ENCODE measurements around the gene KIF26B. TPM values are rescaled to one million over a fixed set of nuclear protein-coding genes. Genes with fewer than 3 reads are reported as not detected.
"Not testable (repeated sequence)": the region's sequence is repeated elsewhere in the genome, so short reads cannot be mapped to it uniquely, and the experiment has no call there.

The KIF26B gene
- polyA plus RNA-seq, 4 donors: 29.7 to 44.6 (median 38.7) TPM

DNA sequence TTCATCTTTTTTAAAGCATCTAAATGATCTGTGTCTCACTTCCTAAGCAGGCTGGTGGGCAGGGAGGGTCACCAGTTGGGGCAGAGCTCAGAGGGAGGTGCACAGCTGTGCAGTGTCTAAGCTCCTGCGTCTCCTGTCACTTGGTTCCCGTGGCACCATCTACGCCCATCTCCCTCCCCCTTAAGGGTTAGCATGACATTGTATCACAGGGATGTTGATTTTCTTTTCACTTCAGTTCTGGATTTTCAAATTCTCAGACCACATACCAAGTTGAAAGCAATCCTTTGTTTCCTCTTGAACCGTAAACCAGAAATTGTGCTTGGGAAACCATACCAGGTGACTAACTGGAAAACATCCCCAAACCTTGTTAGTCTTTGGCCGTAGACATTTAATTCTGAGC, 187.0 kb downstream of the KIF26B start:
- no peak for DNase-seq (ENCODE audit: low read depth in 4 of 4, low spot score in 2 of 4)

DNA sequence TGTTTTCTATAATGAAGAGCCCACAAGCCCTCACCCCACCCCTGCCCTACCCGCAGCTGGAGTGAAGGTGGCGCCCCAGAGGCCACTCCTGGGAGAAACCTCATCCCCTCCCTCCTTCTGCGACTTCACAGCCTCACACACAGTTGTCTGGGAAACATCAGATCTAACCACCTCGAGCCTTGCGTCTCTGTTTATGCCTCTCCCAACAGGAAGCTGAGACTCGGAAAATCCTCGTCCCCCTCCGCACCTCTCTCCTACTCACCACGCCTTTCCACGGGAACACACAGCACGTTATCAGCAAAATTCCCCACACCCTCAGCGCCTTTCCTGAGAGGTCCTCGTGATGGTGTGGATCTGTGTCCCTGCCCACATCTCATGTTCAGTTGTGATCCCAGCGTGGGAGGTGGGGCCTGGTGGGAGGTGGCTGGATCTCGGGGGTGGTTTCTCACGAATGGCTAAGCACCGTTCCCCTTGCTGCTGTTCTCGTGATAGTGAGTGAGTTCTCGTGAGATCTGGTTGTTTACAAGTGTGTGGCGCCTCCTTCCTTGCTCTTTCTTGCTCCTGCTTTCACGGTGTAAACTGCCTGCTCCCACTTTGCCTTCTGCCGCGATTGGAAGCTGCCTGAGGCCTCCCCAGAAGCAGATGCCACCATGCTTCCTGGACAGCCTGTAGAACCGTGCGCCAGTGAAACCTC, 190.6 kb downstream of the KIF26B start:
- no peak for DNase-seq (ENCODE audit: low read depth in 4 of 4, low spot score in 2 of 4)

DNA sequence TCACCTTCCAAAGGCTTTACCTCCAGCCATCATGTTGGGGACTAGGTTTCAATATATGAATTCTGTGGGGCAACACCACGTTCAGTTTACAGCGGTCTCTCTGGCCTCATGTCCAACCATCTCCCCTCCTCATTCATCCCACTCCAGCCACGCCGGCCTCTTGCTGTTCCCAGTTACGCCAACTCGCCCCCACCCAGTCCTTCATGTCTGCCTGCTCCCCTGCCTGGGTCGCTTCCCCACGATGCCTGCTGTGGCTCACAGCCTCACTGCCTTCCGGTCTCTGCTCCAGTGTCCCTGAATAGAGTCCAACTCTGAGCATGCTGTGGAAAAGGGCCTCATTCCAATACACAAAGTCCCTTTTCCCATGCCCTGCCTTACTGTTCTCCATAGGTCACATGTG, 193.8 kb downstream of the KIF26B start:
- no peak for DNase-seq (ENCODE audit: low read depth in 4 of 4, low spot score in 2 of 4)

DNA sequence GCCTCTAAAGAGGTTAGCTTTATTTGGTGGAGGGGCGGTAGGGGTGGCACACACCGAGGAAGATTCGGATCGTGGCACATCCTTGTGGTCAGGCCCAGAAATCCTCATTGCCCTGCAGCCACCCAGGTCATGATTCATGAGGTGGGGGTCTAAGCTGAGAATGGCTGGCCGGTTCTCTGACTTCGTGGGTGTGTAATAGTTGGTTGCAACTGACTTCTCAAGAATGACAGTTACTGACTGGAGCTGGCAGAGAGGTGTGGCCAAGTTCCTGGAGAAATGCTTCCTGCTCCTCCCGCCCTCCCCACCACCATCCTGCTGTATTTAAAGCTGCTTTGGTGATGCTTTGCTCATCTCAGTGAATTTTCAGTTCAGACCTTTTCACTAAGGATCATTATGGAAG, 198.6 kb downstream of the KIF26B start:
- DNase-seq (ENCODE audit: low read depth in 4 of 4, low spot score in 2 of 4): no peak

DNA sequence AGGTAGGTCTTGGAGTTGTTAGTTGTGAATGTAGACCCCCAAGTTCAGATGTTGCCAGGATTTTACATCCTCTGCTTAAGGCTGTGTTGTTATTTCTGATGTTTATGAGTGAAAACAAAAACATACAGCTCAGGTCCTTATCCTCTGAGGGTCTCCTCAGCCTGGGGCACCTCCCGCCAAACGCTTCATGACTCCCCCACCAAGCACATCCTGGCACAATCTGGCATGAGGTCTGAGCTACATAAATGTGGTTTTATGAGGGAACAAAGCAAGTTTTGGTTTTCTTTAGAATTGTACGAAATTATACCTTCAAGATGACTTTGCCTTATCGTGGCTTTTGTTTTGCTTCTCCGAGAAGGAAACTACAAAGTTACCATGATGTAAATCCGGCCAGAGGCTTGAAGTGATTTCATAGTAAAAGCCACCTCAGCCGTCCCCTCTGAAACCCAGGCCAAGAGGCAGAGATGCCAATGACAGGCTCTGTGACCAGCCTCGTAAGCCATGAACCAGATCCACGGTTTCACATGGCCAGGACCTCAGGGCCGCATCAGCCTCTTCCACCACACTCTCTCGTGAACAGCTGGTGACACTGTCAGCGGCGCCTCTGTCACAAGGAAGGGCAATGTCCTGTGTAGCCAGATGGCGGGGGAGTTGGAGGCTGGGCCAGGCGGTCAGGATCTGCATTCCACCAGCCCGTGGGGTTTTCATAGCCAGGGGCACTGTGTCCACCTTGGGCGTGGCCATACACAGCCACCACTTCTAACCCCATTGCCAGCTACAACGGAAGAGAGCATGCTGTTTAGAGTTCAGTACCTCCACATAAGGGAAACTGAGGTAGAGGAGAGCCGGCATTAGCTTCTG, 199.4 kb downstream of the KIF26B start:
- no peak for DNase-seq (ENCODE audit: low read depth in 4 of 4, low spot score in 2 of 4)

DNA sequence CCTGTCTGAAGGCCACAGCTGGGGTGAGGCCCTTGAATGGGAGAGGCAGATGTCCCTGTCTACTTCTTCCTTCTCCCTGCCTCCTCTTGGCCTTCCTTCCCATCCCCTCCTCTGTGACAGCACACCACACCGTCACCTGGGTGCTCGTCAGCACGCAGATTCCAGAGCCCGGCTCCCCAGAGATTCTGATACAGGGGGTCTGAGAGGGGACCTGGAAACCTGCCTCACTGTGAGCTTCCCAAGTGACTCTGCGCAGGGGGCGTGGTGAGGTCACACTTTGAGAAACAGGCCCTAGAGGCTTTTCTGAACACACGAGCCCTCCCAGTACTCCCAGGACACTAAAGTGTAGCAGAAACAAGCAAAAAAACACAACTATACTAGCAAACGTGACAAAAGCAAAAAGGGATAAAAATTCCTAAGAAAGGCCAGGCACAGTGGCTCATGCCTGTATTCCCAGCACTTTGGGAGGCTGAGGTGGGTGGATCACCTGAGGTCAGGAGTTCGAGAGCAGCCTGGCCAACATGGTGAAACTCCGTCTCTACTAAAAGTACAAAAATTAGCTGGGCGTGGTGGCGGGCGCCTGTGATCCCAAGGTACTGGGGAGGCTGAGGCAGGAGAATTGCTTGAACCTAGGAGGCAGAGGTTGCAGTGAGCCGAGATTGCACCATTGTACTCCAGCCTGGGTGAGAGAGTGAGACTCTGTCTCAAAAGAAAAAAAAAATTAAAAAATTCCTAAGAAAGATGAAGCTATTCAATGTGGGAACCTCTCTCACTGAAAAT, 201.3 kb downstream of the KIF26B start:
- DNase-seq (ENCODE audit: low read depth in 4 of 4, low spot score in 2 of 4): not testable (repeated sequence)

DNA sequence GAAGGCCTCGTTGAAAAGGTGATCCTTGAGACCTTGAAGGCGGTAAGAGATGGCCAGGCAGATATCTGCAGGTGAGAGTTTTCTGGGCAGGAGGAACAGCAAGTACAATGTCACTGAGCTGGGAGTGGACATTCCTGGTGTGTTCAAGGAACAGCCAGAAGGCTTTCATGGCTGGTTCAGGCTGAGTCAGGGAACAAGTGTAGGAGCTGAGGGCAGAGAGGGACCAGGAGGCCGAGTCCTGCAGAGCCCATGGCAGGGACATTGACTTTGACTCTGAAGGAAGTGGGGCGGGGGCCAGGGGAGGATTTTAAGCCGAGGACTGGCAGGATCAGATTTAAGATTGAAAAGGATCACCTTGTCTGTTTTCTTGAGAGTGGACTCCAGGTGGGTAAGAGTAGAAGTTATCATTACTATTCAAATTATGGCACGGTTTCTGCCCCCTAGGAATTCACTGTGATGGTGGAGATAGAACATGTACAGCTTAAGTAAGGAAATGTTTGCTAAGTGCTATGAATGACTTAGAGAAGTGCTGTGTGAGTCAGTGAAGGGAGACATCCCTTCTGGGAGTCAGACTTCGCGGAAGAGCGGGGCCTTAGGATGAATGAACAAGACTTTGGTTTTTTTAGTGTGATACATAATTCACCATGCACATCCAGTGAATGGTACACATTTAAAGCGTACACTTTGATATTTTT, 202.3 kb downstream of the KIF26B start:
- DNase-seq (ENCODE audit: low read depth in 4 of 4, low spot score in 2 of 4): no peak

DNA sequence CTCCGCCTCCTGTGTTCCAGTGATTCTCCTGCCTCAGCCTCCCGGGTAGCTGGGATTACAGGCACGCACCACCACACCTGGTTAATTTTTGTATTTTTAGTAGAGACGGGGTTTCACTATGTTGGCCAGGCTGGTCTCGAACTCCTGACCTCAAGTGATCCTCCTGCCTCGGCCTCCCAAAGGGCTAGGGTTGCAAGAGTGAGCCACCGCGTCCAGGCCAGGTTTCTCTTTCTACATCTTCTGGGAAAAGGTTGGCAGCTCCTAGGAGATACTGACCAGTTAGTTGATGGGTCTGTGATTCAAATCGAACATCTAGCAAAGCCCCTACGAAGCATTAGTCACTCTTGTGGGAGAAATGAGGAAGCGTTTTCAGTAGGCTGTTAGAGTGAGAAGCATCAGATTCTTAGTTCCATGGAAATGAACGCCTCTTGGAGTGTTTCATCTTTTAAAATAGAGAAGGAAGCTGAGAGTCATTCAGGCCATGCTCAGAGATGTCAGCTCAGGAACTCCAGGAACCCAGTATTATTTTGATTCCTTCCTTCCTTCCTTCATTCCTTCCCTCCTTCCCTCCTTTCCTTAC, 204.4 kb downstream of the KIF26B start:
- not testable (repeated sequence) for DNase-seq (ENCODE audit: low read depth in 4 of 4, low spot score in 2 of 4)

DNA sequence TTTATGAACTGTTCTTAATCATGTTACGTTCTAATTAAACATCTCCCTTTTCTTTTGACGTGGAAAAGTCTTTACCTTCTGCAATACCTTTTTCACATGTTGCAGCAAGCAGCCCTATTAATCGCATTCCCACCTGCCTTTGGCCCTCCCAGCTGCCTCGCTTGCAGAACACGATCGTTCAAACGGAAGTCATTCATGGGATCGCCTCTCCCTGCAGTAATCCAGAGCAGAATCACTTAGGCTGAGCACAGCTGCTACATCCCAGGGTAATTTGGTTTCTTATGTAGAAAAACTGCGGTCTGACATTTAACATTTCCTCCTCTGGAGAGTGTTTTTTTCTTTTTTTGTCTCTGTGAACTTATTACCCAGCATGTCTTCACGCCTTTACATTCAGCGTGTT, 206.3 kb downstream of the KIF26B start:
- no peak for DNase-seq (ENCODE audit: low read depth in 4 of 4, low spot score in 2 of 4)

DNA sequence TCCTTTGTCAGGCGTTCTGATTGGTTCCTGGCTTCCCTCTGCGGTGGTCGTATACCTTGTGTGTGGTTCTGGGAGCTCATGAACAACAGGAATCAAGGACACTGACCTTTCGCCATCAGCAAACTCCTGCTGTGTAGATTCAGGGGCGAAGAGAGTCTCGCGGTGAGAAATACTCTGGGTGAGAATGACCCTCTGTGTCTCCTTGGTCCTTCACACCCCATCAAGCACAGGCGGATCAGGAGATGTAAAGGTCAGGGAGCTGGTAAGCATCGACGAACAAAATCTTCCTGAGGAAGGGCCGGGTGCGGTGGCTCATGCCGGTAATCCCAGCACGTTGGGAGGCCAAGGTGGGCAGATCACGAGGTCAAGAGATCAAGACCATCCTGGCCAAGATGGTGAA, 207.2 kb downstream of the KIF26B start:
- DNase-seq (ENCODE audit: low read depth in 4 of 4, low spot score in 2 of 4): no peak

DNA sequence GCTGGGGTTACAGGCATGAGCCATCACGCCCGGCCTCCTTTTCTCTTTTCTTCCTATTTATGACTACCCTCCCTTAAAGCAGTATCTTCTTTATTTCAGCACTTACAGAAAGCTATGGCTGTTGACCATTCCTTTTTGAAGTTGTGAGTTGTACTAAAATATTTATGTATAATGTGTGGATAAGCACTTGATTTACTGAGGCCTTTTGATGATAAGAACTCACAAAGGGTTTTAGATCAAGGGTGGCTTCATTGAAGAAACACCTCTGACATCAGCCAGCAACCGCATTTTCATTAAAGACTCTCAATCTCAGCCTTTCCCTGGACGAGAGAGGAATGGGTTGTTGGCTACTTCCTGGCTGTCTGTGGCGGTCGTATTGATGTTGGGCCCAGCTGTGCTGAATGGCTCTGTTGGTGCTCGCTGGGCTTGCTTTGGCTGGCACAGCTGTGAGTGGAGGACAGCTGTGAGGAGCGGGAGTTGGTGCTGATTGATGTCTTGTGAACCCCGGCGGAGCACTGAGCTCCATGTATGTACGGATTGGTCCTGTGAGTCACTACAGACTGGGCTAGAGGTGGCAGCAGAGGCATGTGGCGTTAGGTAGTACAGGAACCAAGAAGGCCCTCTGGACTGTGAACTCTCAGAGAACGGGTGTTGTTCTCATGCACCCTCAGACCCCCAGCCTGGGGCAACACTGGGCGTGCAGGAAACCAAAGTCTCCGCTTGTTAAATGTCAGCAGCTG, 208.8 kb downstream of the KIF26B start:
- no peak for DNase-seq (ENCODE audit: low read depth in 4 of 4, low spot score in 2 of 4)

DNA sequence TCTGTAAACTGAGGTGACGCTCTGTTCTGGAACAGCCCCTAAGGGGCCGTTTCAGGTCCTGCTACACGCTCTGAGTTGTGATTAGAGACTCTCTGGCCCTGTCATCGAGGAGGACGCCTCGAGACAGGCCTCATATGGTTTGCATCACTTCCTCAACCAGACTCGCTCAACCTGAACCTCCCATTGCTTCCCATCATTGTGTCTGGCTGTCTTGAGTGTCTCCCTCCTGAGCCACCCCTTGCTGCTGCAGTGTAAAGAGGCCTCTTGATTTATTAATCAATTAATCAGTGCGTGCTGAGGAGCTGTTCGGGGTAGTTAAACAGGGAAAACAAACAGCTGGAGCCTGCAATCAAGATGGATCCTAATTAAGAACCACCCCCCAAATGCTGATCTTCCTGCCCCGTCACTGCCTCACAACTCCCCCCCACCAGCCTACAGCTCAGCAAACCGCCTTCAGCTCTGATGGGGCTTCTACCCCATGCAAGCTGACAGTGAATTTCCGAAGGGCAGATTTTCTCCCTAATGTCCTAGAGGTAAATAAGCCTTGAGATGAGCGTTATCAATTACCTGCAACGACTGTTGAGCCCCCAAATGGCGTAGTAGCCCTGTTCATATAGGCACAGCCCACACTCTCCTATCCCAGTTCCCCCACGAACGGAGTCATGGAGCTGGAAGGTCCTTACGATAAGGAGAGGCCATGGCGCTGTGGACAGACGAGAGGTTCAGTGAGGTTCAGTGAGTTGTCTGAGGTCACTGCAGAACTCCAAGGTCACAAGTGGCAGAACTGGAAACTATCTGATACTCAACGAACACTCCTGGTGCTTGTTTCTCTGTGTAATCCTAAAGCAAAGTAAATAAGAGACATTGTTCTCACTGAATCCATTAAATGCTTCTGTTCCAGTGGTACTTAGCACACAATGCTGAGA, 210.6 kb downstream of the KIF26B start:
- DNase-seq (ENCODE audit: low read depth in 4 of 4, low spot score in 2 of 4): peak; percentile 70 to 85 (median 82)

DNA sequence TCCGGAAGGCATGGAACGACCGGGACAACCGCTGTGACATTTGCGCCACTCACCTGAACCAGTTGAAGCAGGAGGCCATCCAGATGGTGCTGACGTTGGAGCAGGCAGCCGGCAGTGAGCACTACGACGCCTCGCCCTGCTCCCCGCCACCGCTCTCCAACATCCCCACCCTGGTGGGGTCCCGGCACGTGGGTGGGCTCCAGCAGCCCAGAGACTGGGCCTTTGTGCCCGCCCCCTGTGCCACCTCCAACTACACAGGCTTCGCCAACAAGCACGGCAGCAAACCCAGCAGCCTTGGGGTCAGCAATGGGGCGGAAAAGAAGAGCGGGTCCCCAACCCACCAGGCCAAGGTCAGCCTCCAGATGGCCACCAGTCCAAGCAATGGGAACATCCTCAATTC, 212.1 kb downstream of the KIF26B start:
- no peak for DNase-seq (ENCODE audit: low read depth in 4 of 4, low spot score in 2 of 4)

DNA sequence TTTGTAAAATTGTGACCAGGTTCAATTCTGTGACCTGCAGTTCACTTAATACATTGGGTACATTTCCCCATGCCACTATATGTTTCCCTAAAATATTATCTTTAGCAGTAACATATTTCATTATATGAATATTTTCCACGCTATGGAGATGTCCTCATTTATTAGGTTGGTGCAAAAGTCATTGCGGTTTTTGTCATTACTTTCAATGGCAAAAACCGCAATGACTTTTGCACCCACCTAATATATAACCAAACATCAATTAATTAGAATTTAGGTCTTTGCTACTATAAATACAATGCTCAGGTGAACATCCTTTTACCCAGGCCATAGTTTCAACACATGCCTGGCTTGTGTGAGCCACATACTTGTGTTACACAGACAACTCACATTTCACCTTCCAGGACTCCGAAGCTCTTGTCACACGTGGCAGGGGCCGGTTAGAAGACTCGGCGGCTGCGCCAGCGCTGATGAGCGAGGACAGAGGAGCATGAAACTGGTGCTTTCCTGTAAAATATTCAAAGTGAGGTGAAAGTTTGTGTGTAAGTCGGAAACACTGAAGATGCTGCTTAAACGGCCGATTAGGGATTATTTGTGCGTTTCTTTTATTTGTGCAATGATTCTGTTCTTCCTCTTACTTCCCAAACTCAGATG, 215.5 kb downstream of the KIF26B start:
- no peak for DNase-seq (ENCODE audit: low read depth in 4 of 4, low spot score in 2 of 4)

DNA sequence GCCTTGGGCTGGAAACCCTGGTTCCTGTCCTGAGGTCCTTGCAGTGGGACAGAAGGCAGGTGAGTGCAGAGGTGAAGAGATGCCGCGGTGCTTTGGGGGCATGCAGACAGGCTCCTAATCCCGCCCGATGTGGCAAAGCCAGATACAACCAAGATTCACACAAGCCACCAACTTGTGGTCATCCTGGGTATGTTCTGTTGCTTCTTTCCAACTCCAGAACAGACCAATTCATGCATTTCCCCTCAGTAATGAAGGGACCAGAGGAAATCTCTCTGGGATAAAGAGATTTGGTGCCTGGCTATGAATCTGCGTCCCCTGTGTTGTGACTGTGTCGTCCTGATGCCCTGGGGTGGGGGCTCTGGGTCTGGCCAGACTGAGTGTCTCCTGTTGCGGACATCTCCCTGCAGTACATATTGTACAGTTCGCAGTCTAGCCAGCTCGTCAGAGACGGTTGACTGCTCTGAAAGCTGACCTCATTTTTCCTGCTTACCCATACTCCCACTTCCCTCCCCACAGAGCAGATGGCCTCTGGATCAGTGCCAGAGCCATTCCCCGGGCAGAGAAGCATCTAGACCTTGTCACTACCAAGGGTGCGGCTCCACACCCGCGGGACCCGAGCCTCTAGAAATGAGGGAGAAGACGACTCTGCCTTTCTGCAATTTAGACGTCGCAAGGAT, 216.3 kb downstream of the KIF26B start:
- DNase-seq (ENCODE audit: low read depth in 4 of 4, low spot score in 2 of 4): peak in 2 of 4 donors; percentile 56 to 68

DNA sequence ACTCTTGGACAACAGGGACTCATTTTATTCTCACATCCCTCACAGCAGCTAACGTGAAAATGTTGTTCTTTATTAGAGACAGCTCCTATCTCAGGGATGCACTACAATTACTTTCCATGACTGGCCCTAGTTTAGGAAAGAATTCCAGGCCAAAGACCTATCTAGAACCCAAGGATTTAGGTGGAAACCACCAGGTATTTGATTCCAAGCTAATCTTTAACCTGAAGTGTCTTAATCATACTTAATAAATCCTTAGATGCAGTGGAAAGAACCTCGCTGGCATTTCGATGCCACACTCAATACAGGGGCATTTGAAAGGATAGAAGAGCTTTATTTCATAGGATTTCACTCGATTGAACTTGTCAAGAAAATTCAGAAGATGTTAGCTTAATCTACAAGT, 218.3 kb downstream of the KIF26B start:
- DNase-seq (ENCODE audit: low read depth in 4 of 4, low spot score in 2 of 4): no peak

DNA sequence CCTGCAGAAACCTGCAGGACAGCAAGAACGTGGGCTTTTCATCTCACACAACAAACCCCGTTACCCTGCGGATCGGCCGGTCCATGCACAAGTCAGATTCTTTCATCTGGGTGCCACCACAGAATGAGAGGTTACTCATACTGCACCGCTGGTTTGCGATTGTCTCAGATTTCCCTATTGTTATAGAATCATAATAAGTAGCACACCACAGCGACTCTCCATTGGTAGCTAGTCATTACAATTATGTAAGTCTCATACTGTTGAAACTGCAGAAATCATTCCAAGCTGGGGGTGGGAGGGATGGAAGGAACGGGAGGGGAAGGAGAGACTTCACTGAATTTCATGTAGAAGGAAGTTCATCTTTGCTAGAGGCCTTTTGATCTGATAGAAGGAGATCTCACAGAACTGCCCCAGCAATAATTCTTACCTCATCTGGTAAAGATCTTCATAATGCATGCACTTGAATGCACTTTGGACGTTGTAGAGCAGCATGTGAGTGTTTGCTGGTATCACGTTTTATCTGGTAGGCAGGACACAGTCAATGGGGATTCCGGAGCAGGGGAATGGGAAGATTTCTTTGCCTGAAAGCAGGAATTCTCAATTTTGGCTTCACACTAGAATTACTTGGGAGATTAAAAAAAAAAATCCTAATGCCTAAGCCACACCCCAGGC, 221.1 kb downstream of the KIF26B start:
- no peak for DNase-seq (ENCODE audit: low read depth in 4 of 4, low spot score in 2 of 4)

All from left renal cortex interstitium (tissue), 4 donors.